Neutrophil (primary cell): Measurements from ENCODE around the gene TACC2.

ENCODE experiments used
- H3K27ac ChIP-seq: fragments of 200-600 bp; sonication (generic); 2 replicates; pipeline ENCODE4 v1.5.1; 2016; ENCODE audit warnings: mild to moderate bottlenecking, moderate library complexity
- H3K27me3 ChIP-seq: fragments of 200-600 bp; sonication (generic); 2 replicates; pipeline ENCODE4 v1.6.0; 2016; ENCODE audit warnings: mild to moderate bottlenecking
- H3K36me3 ChIP-seq: fragments of 200-600 bp; sonication (generic); 2 replicates; pipeline ENCODE4 v1.5.1; 2017
- H3K4me1 ChIP-seq, 2 experiments: fragments of 200-600 bp in 1 of 2; sonication (generic) in 1 of 2; 1 replicate in 1 of 2; 2 replicates in 1 of 2; pipeline versions ENCODE4 v1.5.1 to v1.6.1; 2013 to 2016; ENCODE audit warnings: low read depth in 1 of 2, low read length in 1 of 2, mild to moderate bottlenecking in 1 of 2, moderate library complexity in 1 of 2; ENCODE audit not compliant: control insufficient read depth in 1 of 2, insufficient read depth in 1 of 2
- H3K4me3 ChIP-seq, 2 experiments: fragments of 200-600 bp in 1 of 2; sonication (generic) in 1 of 2; 1 replicate in 1 of 2; 2 replicates in 1 of 2; pipeline ENCODE4 v1.5.1; 2013 to 2016; ENCODE audit warnings: low read depth in 1 of 2, low read length in 1 of 2, mild to moderate bottlenecking in 1 of 2, moderate library complexity in 1 of 2
- H3K9me3 ChIP-seq: fragments of 200-600 bp; sonication (generic); 2 replicates; pipeline ENCODE4 v1.5.1; 2016
- TF ChIP-seq, protein P1 (sequence below): fragments of 200-600 bp; sonication (generic); IDR thresholded peaks from 2 replicates; pipeline ENCODE4 v1.5.1; 2016; ENCODE audit warnings: antibody characterized with exemption

TACC2 gene

DNA sequence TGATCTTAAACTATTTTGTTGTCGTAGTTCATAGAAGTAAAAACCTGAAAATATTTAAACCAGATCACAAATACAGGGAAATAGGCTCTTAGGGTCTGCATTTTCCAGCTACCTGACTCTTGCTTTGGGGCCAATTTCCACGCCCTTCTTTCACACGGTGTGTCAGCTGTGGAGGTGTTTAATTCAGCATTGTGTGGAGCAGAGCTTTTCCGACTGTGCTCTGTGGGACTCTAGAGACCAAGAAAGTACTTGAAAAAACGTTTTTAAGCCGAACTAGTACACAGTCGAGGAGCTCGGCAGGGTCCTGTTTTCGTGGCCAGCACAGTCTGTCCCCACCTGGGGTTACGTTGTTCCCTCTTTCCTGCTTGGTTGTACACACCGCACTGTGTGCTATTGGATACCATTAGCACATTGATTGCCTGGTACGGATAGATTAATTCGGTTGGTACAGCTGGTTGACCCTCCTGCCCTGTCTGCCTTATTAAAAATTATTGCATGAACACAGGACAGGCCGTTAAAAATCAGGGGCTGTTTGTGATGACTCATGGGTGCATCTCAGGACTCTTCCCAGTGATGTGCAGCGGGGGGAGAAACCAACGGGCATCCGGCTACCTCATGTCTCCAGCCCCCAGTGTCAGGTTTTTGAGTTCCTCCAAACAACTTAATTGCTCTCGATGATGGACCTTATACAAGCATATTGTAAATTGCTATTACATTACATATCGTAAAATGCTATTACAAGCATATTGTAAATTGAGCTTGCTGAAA, 201.4 kb downstream of the TACC2 start:
- no peaks in the 10 kb centered on the region for H3K36me3 ChIP-seq
- TF ChIP-seq, protein P1, sequence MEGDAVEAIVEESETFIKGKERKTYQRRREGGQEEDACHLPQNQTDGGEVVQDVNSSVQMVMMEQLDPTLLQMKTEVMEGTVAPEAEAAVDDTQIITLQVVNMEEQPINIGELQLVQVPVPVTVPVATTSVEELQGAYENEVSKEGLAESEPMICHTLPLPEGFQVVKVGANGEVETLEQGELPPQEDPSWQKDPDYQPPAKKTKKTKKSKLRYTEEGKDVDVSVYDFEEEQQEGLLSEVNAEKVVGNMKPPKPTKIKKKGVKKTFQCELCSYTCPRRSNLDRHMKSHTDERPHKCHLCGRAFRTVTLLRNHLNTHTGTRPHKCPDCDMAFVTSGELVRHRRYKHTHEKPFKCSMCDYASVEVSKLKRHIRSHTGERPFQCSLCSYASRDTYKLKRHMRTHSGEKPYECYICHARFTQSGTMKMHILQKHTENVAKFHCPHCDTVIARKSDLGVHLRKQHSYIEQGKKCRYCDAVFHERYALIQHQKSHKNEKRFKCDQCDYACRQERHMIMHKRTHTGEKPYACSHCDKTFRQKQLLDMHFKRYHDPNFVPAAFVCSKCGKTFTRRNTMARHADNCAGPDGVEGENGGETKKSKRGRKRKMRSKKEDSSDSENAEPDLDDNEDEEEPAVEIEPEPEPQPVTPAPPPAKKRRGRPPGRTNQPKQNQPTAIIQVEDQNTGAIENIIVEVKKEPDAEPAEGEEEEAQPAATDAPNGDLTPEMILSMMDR: no peak
- H3K4me3 ChIP-seq: no peak overlapping the region
- no peak overlapping the region for H3K27ac ChIP-seq
- H3K27me3 ChIP-seq: no peaks in the 10 kb centered on the region
- H3K9me3 ChIP-seq: no peaks in the 10 kb centered on the region
- H3K4me1 ChIP-seq: no peaks in the 10 kb centered on the region

DNA sequence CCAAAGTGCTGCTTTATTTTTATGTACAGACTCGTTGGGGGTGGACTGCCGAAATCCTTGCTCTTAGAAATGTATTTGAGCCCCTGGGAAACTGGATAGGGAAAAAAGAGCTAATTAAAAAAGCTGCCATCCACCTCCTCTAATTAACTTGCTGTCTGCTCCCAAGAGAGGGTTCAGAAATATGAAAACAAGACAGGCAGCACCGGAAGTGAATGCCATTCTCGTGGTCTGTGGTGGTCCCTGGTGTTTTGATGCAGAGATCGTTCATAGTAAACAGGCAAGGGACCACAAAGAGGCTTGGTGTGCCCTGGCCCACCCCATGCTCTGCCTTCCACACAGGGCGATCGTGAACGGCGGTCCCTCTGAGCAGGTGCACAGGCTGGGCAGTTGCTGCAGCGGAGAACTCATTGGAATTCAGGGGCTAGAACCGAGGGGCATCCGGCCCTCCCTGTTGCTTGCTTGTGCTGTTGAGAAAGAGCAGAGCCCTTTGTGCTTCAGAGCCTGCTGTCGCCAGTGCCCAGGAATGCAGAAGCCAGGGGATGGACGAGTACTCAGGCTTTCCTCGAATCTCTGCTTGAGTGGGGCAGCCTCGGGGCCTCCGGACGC, 203.1 kb downstream of the TACC2 start:
- Histone ChIP-seq H3K36me3 (no peaks in the 10 kb centered on the region), H3K4me3 (no peak overlapping the region), H3K27me3 (no peaks in the 10 kb centered on the region), H3K9me3 (no peaks in the 10 kb centered on the region), H3K4me1 (no peaks in the 10 kb centered on the region), H3K27ac (no peak overlapping the region)
- TF ChIP-seq, protein P1: no peak

DNA sequence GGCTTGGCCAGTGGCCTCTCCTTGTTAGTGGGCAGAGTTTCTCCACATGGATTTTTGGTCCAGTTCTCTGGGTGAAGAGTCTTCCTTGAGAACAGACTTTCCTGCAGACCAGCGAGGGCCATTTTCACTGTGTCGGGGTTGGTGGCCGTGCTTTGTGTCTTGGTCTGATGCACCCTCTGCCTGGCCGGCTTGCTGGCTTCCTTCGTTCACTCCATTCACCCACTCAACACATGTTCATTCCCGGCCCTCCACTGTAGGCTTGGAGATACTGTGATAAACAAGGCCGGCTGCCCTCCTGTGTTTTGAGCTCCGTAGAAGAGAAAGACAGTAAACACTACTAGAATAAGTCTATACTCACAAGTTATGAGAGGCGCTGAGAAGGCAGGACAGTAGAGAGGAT, 205.3 kb downstream of the TACC2 start:
- Histone ChIP-seq H3K4me3 (no peak overlapping the region), H3K4me1 (no peaks in the 10 kb centered on the region), H3K36me3 (no peaks in the 10 kb centered on the region), H3K27ac (no peak overlapping the region), H3K27me3 (no peaks in the 10 kb centered on the region), H3K9me3 (no peaks in the 10 kb centered on the region)
- TF ChIP-seq, protein P1: no peak

DNA sequence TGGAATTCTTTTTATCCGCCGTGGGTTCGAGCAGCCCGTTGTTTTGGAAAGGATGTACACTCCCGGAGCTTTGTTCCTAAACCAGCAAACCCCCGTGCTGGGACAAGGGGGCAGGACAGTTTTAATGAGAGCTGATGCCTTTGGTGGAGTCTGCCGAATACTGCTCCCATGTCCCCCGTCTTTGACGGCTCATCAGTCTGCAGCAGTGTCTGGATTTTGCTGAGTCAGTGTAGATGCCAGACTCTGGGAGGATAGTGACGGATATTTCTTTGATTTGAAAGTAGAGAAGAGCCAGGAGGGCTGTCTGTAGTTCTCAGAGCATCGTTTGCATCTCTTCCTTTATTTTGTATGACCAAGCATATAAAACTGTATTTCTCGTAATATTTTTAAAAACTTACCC, 207.3 kb downstream of the TACC2 start:
- Histone ChIP-seq H3K27ac (no peak overlapping the region), H3K4me3 (no peak overlapping the region), H3K9me3 (no peaks in the 10 kb centered on the region), H3K27me3 (no peaks in the 10 kb centered on the region), H3K36me3 (no peaks in the 10 kb centered on the region), H3K4me1 (no peaks in the 10 kb centered on the region)
- TF ChIP-seq, protein P1: no peak

DNA sequence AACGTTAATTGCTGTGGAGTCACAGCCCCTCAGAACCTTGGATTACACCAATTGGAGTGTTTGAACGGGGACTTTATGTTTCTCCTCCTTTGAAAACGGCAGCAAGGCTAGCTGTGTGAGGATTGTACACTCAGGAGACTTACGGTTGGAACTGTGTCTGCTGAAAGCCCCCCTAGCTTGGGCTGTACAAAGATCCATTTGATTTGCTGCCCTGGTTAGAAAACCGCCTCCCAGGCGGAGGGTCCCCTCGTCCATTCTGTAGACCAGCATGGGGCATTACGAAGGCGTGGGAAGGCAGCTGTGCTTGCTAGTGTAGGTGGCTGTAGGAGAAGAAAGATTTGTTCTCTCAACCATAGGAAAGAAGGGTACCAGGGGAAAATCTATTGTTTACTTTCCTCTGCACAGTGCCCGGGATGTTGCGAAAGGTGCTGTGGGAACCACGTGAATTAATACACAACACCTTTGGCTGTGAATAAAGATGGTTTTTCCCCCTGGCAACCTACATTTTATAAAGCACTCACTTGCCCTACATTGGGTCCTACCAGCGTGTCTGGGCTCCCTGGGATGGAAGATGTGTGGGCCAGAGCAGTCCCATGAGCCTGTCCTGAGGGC, 208.8 kb downstream of the TACC2 start:
- Histone ChIP-seq H3K4me1 (no peaks in the 10 kb centered on the region), H3K27me3 (no peaks in the 10 kb centered on the region), H3K27ac (no peak overlapping the region), H3K36me3 (no peaks in the 10 kb centered on the region), H3K4me3 (no peak overlapping the region), H3K9me3 (no peaks in the 10 kb centered on the region)
- TF ChIP-seq, protein P1: no peak
